Measurements from ENCODE around the gene CPVL. TPM values are rescaled to one million over a fixed set of nuclear protein-coding genes. Genes with fewer than 3 reads are reported as not detected.

CPVL gene
- total RNA-seq, 1 experiment from 2014 or later, result 26.9 TPM

GRCh38 chr7:29080803-29081202, 65.5 kb downstream of the CPVL start:
- no peak overlapping the region for H2BK15ac ChIP-seq (ENCODE audit: low read depth, low read length)
- Mint-ChIP-seq H3K4me1 (peaks cover 6 to 8% of the 10 kb centered on the region in 2 experiments), H3K4me3 (no peak overlapping the region), H3K36me3 (ENCODE audit: insufficient read depth in 1 of 3, low read depth in 3 of 3) (no peaks in the 10 kb centered on the region), H3K27ac (no peak overlapping the region), H3K27me3 (ENCODE audit: low read depth) (no peaks in the 10 kb centered on the region), H3K9me3 (no peaks in the 10 kb centered on the region)
- no peaks in the 10 kb centered on the region for H3K23me2 ChIP-seq (ENCODE audit: insufficient read length, low read depth, low read length, poor library complexity, severe bottlenecking)
- no peak overlapping the region for H2BK120ac ChIP-seq (ENCODE audit: low read depth, low read length, poor library complexity, severe bottlenecking)
- H4K91ac ChIP-seq (ENCODE audit: insufficient read length, low read depth, low read length), result no peak overlapping the region
- no peaks in the 10 kb centered on the region for H4K20me1 ChIP-seq (ENCODE audit: control insufficient read depth, insufficient read depth, insufficient read length)
- DNase-seq, result no peak
- no peak overlapping the region for H3K23ac ChIP-seq (ENCODE audit: insufficient read length, low read depth, low read length)
- WGBS (ENCODE audit: extremely low coverage, insufficient read length, low lambda C conversion rate), result no CpG with 5 or more reads among the region's 7 CpGs
- no peaks in the 10 kb centered on the region for H3K4me1 ChIP-seq (ENCODE audit: insufficient read depth, low read length)
- H3K18ac ChIP-seq (ENCODE audit: insufficient read length, low read depth, low read length), result no peak overlapping the region
- H2BK20ac ChIP-seq (ENCODE audit: low read depth, low read length, poor library complexity, severe bottlenecking), result no peak overlapping the region
- H3K27me3 ChIP-seq (ENCODE audit: insufficient read depth, low read length), result no peaks in the 10 kb centered on the region
- no peak overlapping the region for H3K27ac ChIP-seq (ENCODE audit: insufficient read length, low read depth, low read length)
- H3T11ph ChIP-seq (ENCODE audit: low read length), result no peak overlapping the region
- no peak overlapping the region for H3K14ac ChIP-seq (ENCODE audit: insufficient read depth, low read length)
- no peak overlapping the region for H4K8ac ChIP-seq (replicated peaks; ENCODE audit: insufficient read length, low read depth, low read length)
- H3K79me2 ChIP-seq (ENCODE audit: insufficient read depth, low read length), result no peaks in the 10 kb centered on the region
- no peak overlapping the region for H3K4me2 ChIP-seq (ENCODE audit: insufficient read depth, insufficient read length, low read length)
- TF ChIP-seq CTCF (conservative IDR thresholded peaks at IDR 0.05), result no peak
- H3K9ac ChIP-seq (ENCODE audit: extremely low read depth, insufficient read length, low read length), result no peak overlapping the region
- H2AK5ac ChIP-seq (ENCODE audit: insufficient read length, low read length), result no peak overlapping the region
- no peak overlapping the region for H2BK5ac ChIP-seq (ENCODE audit: insufficient read length, low read length)
- H3K4ac ChIP-seq (ENCODE audit: low read depth, low read length), result no peak overlapping the region
- no peaks in the 10 kb centered on the region for H3K9me3 ChIP-seq (ENCODE audit: control insufficient read depth, low read depth, low read length)
- no peaks in the 10 kb centered on the region for H3K79me1 ChIP-seq (ENCODE audit: insufficient read depth, low read depth, low read length, poor library complexity, severe bottlenecking)
- H3K56ac ChIP-seq (ENCODE audit: insufficient read length, low read depth, low read length), result no peak overlapping the region
- H4K5ac ChIP-seq (ENCODE audit: insufficient read length, low read depth, low read length), result no peak overlapping the region
- no peak overlapping the region for H2BK12ac ChIP-seq (ENCODE audit: insufficient read length, low read depth, low read length)
- no peak overlapping the region for H2AFZ ChIP-seq (ENCODE audit: low read length)

All from H9 (cell line).